ENCODE measurements around the gene SLC7A5. TPM values are rescaled to one million over a fixed set of nuclear protein-coding genes. Genes with fewer than 3 reads are reported as not detected.

SLC7A5 gene
- total and polyA plus RNA-seq, 2 of the 13 experiments (the other 11 are each of a cell fraction or from before 2014, with no cell fraction given): 79.6 to 155 TPM

DNA sequence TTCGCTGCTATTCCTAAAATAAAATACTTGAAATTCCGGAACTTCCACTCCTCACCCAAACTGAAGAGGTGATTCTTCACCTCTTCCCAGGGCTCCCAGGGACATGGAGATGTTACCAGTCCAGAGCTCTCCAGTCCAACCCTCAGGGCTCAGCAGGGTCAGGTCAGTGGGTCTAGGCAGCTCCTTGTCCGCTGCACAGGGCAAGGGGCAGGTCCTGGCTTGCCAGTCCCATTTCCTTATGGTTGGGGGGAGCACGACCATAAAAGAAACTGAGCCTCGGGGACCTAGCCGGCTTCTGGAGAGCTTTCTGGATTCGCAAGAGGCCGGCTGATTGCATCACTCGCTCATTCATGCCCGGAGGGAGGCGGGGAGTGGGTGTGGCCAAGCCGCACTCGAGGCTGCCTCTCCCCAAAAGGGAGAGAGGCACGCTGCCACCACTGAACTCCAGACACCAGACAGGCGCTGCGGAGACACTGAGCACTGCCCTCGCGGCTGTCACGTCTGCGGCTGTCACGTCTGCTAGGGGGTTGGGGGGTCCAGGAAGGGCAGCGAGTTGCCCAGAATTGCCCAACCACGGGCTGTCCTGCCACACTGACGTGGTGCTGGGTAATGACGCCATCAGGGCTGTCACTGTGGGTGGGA lies 15.8 kb downstream of the SLC7A5 start (continued):
- TF ChIP-seq TRAFD1 (CRISPR knock-in tag; IDR thresholded peaks at IDR 0.05; ENCODE audit: borderline replicate concordance) (peak; percentile 91; the same call in 1 of the 2 replicates), CENPT (CRISPR knock-in tag; IDR thresholded peaks at IDR 0.05; ENCODE audit: low read depth) (no peak), BHLHE40 (IDR thresholded peaks at IDR 0.05; ENCODE audit: low read length) (peak; percentile 35; the same call in 1 of the 2 replicates), KDM3A (CRISPR knock-in tag; IDR thresholded peaks at IDR 0.05; ENCODE audit: low read depth) (peak; percentile 94), THAP11 (CRISPR knock-in tag; IDR thresholded peaks at IDR 0.05) (peak; percentile 77), FIP1L1 (IDR thresholded peaks at IDR 0.05; ENCODE audit: borderline replicate concordance, insufficient read depth, low read depth, low read length) (0 out of 2 replicates have a peak, but pooled peaks have one; percentile 33), JDP2 (CRISPR knock-in tag; IDR thresholded peaks at IDR 0.05; ENCODE audit: borderline replicate concordance) (no peak), XBP1 (CRISPR knock-in tag; IDR thresholded peaks at IDR 0.05) (no peak), IRF2 (CRISPR knock-in tag; IDR thresholded peaks at IDR 0.05) (peak; percentile 40), ZNF546 (CRISPR knock-in tag; conservative IDR thresholded peaks at IDR 0.05) (0 out of 2 replicates have a peak, but pooled peaks have one; percentile 28), ATM (IDR thresholded peaks at IDR 0.05; ENCODE audit: borderline replicate concordance) (no peak), PCBP2 (optimal IDR thresholded peaks at IDR 0.05; ENCODE audit: low read depth, low read length, poor library complexity, severe bottlenecking) (no peak), ZNF335 (CRISPR knock-in tag; IDR thresholded peaks at IDR 0.05) (peak; percentile 80; the same call in 1 of the 2 replicates), KLF11 (CRISPR knock-in tag; IDR thresholded peaks at IDR 0.05) (peak; percentile 61; the same call in 1 of the 2 replicates), NFYC (CRISPR knock-in tag; IDR thresholded peaks at IDR 0.05) (no peak), MED1 (CRISPR knock-in tag; IDR thresholded peaks at IDR 0.05) (peak; percentile 96), ZNF768 (CRISPR knock-in tag; IDR thresholded peaks at IDR 0.05) (peak; percentile 72), FOXJ3 (CRISPR knock-in tag; IDR thresholded peaks at IDR 0.05; ENCODE audit: borderline replicate concordance) (peak; percentile 48; the same call in 1 of the 2 replicates), ZFP37 (CRISPR knock-in tag; IDR thresholded peaks at IDR 0.05; ENCODE audit: borderline replicate concordance) (peak; percentile 58; the same call in 1 of the 2 replicates), DNMT3B (CRISPR knock-in tag; conservative IDR thresholded peaks at IDR 0.05) (peak; percentile 91), ZNF552 (CRISPR knock-in tag; IDR thresholded peaks at IDR 0.05; ENCODE audit: borderline replicate concordance) (0 out of 2 replicates have a peak, but pooled peaks have one; percentile 50), ATF7 (IDR thresholded peaks at IDR 0.05) (peak; percentile 66), ATF7 (CRISPR knock-in tag; IDR thresholded peaks at IDR 0.05) (peak; percentile 77; the same call in 1 of the 2 replicates), CEBPG (CRISPR knock-in tag; IDR thresholded peaks at IDR 0.05) (peak; percentile 100), ZNF644 (CRISPR knock-in tag; IDR thresholded peaks at IDR 0.05; ENCODE audit: low read depth) (0 out of 2 replicates have a peak, but pooled peaks have one; percentile 8), SAP130 (CRISPR knock-in tag; IDR thresholded peaks at IDR 0.05; ENCODE audit: low read depth) (peak; percentile 98)
- TF ChIP-seq, protein P1, sequence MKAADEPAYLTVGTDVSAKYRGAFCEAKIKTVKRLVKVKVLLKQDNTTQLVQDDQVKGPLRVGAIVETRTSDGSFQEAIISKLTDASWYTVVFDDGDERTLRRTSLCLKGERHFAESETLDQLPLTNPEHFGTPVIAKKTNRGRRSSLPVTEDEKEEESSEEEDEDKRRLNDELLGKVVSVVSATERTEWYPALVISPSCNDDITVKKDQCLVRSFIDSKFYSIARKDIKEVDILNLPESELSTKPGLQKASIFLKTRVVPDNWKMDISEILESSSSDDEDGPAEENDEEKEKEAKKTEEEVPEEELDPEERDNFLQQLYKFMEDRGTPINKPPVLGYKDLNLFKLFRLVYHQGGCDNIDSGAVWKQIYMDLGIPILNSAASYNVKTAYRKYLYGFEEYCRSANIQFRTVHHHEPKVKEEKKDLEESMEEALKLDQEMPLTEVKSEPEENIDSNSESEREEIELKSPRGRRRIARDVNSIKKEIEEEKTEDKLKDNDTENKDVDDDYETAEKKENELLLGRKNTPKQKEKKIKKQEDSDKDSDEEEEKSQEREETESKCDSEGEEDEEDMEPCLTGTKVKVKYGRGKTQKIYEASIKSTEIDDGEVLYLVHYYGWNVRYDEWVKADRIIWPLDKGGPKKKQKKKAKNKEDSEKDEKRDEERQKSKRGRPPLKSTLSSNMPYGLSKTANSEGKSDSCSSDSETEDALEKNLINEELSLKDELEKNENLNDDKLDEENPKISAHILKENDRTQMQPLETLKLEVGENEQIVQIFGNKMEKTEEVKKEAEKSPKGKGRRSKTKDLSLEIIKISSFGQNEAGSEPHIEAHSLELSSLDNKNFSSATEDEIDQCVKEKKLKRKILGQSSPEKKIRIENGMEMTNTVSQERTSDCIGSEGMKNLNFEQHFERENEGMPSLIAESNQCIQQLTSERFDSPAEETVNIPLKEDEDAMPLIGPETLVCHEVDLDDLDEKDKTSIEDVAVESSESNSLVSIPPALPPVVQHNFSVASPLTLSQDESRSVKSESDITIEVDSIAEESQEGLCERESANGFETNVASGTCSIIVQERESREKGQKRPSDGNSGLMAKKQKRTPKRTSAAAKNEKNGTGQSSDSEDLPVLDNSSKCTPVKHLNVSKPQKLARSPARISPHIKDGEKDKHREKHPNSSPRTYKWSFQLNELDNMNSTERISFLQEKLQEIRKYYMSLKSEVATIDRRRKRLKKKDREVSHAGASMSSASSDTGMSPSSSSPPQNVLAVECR (CRISPR knock-in tag; IDR thresholded peaks at IDR 0.05; ENCODE audit: borderline replicate concordance): peak; percentile 91
